ENCODE measurements around the gene KLK7.

DNA sequence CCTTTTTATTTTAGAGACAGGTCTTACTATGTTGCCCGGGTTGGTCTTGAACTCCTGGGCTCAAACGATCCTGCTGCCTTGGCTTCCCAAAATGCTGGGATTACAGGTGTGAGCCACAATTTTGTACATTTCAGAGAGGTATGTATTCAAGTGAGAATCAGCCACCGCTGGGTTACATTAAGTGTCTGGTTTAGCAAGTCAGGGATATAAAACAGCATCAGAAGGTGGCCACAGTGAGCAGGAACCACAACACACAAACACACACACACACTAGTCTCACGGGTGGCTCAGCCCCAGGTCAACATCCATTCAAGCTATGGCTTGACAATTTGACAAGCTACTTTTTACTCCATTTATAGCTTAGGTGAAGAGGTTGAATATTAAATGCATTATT lies 51.0 kb downstream of the KLK7 start:
- TF ChIP-seq, protein P1, sequence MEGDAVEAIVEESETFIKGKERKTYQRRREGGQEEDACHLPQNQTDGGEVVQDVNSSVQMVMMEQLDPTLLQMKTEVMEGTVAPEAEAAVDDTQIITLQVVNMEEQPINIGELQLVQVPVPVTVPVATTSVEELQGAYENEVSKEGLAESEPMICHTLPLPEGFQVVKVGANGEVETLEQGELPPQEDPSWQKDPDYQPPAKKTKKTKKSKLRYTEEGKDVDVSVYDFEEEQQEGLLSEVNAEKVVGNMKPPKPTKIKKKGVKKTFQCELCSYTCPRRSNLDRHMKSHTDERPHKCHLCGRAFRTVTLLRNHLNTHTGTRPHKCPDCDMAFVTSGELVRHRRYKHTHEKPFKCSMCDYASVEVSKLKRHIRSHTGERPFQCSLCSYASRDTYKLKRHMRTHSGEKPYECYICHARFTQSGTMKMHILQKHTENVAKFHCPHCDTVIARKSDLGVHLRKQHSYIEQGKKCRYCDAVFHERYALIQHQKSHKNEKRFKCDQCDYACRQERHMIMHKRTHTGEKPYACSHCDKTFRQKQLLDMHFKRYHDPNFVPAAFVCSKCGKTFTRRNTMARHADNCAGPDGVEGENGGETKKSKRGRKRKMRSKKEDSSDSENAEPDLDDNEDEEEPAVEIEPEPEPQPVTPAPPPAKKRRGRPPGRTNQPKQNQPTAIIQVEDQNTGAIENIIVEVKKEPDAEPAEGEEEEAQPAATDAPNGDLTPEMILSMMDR (IDR thresholded peaks at IDR 0.05; ENCODE audit: extremely low read depth in 1 of 2, insufficient read depth in 1 of 2, low read depth in 1 of 2, low read length in 2 of 2), result no peak
- TF ChIP-seq POLR2A (IDR thresholded peaks at IDR 0.05; ENCODE audit: low read depth, low read length), result no peak
- no peak for TF ChIP-seq JUN (IDR thresholded peaks at IDR 0.05; ENCODE audit: borderline replicate concordance, insufficient read depth, insufficient read length, low read depth)
- TF ChIP-seq GATA2 (IDR thresholded peaks at IDR 0.05; ENCODE audit: insufficient read depth, insufficient read length, low read depth, low read length), result no peak
- TF ChIP-seq EZH2 (IDR thresholded peaks at IDR 0.05; ENCODE audit: borderline replicate concordance, low read depth, low read length, severe bottlenecking), result no peak

Measured in endothelial cell of umbilical vein (primary cell).